MCF 10A (cell line): ENCODE measurements around the gene LRRC45. TPM values are rescaled to one million over a fixed set of nuclear protein-coding genes. Genes with fewer than 3 reads are reported as not detected.

ENCODE experiments used
- BruUV-seq: library from RNA; stranded (reverse); fragments of 400-500 nt; replicated peaks from 2 replicates; lab custom pipeline; 2021; lab: Mats Ljungman, UMichigan
- CTCF ChIA-PET: fragments of 300-600 bp; sonication (Branson Sonifier 250); formaldehyde crosslinking; extraction: SDS; loops from one replicate; lab custom pipeline; 2021; ENCODE audit warnings: antibody characterized with exemption, inconsistent platforms; lab: Yijun Ruan, JAX
- POLR2A ChIA-PET: fragments of 300-600, 350-650 bp; sonication (Branson Sonifier 250); formaldehyde crosslinking; extraction: SDS; loops from one replicate; lab custom pipeline; 2020; ENCODE audit warnings: antibody characterized with exemption, inconsistent platforms; lab: Yijun Ruan, JAX
- DNase-seq: peaks from one replicate; pipeline ENCODE4 v3.0.0-alpha.2; 2018; ENCODE audit not compliant: unreplicated experiment
- H3K27ac Mint-ChIP-seq: one replicate; pipeline ENCODE4 v1.8.0; 2022; ENCODE audit warnings: mild to moderate bottlenecking, low read depth, mixed read lengths; ENCODE audit not compliant: unreplicated experiment
- H3K27me3 Mint-ChIP-seq: one replicate; pipeline ENCODE4 v1.8.0; 2022; ENCODE audit warnings: mixed read lengths; ENCODE audit not compliant: insufficient read depth, unreplicated experiment
- H3K36me3 Mint-ChIP-seq: one replicate; pipeline ENCODE4 v1.8.0; 2022; ENCODE audit warnings: mild to moderate bottlenecking, moderate library complexity, mixed read lengths; ENCODE audit not compliant: insufficient read depth, unreplicated experiment
- H3K4me1 Mint-ChIP-seq: one replicate; pipeline ENCODE4 v1.8.0; 2022; ENCODE audit warnings: mixed read lengths; ENCODE audit not compliant: insufficient read depth, unreplicated experiment
- H3K4me3 Mint-ChIP-seq: one replicate; pipeline ENCODE4 v1.8.0; 2022; ENCODE audit warnings: mild to moderate bottlenecking, moderate library complexity, mixed read lengths; ENCODE audit not compliant: unreplicated experiment
- H3K9me3 Mint-ChIP-seq: one replicate; pipeline ENCODE4 v1.8.0; 2022; ENCODE audit warnings: mixed read lengths; ENCODE audit not compliant: unreplicated experiment
- CTCF ChIP-seq: fragments of 200-600 bp; IDR thresholded peaks from one replicate; pipeline ENCODE4 v1.8.0; 2022; ENCODE audit warnings: antibody characterized with exemption, mild to moderate bottlenecking; ENCODE audit not compliant: unreplicated experiment
- intact Hi-C: fragments of 100-400 bp; cut with micrococcal nuclease; formaldehyde crosslinking; loops from 2 replicates; pipeline ENCODE4 v1.14.1; 2022
- total RNA-seq: library from RNA; stranded (reverse); gene quantifications from 2 replicates; pipeline ENCODE4 v1.2.3, GENCODE V29; 2022

Gene LRRC45
- total RNA-seq, 1 experiment from 2014 or later, result 3.4 TPM

- intact Hi-C loops, result no loop called here
- peaks cover 18% of the 10 kb centered on the region for H3K36me3 Mint-ChIP-seq
- DNase-seq, result no peak
- H3K4me1 Mint-ChIP-seq, result peaks cover 4% of the 10 kb centered on the region
- BruUV-seq, result no TSS peak
- no peaks in the 10 kb centered on the region for H3K27me3 Mint-ChIP-seq
- ChIA-PET CTCF (interaction anchor here (0.9 kb wide), 1 partner anchor 24 kb away, joined by 4 read pairs; no protein-coding TSS in a partner anchor), POLR2A (no interaction called here)
- no peaks in the 10 kb centered on the region for H3K9me3 Mint-ChIP-seq
- H3K27ac Mint-ChIP-seq, result no peak overlapping the region
- TF ChIP-seq CTCF, result no peak
- no peak overlapping the region for H3K4me3 Mint-ChIP-seq
These were observed 10.3 kb upstream of the LRRC45 start for GRCh38 chr17:82012640-82013295.

GRCh38 chr17:82013341-82013740, 9.8 kb upstream of the LRRC45 start:
- DNase-seq, result no peak
- no peak for TF ChIP-seq CTCF
- no peaks in the 10 kb centered on the region for H3K27me3 Mint-ChIP-seq
- peaks cover 12% of the 10 kb centered on the region for H3K36me3 Mint-ChIP-seq
- ChIA-PET CTCF (interaction anchor here (0.9 kb wide), 1 partner anchor 23 kb away, joined by 4 read pairs; no protein-coding TSS in a partner anchor), POLR2A (no interaction called here)
- intact Hi-C loops, result no loop called here
- H3K4me1 Mint-ChIP-seq, result no peaks in the 10 kb centered on the region
- no peaks in the 10 kb centered on the region for H3K9me3 Mint-ChIP-seq
- no TSS peak for BruUV-seq
- H3K27ac Mint-ChIP-seq, result no peak overlapping the region
- H3K4me3 Mint-ChIP-seq, result no peak overlapping the region

GRCh38 chr17:82013772-82014321, 9.3 kb upstream of the LRRC45 start:
- Mint-ChIP-seq H3K27ac (no peak overlapping the region), H3K4me1 (no peaks in the 10 kb centered on the region), H3K9me3 (no peaks in the 10 kb centered on the region), H3K4me3 (no peak overlapping the region), H3K36me3 (peaks cover 11% of the 10 kb centered on the region), H3K27me3 (no peaks in the 10 kb centered on the region)
- no TSS peak for BruUV-seq
- ChIA-PET CTCF (interaction anchor here (0.6 to 1.3 kb wide), 3 partner anchors 23 to 55 kb away, joined by 4 read pairs; no protein-coding TSS in a partner anchor), POLR2A (no interaction called here)
- intact Hi-C loops, result no loop called here
- TF ChIP-seq CTCF, result no peak
- DNase-seq, result no peak

GRCh38 chr17:82014432-82014831, 8.7 kb upstream of the LRRC45 start:
- peak; percentile 25 for DNase-seq
- no peaks in the 10 kb centered on the region for H3K27me3 Mint-ChIP-seq
- CTCF ChIA-PET, result interaction anchor here (0.6 to 1.3 kb wide), 3 partner anchors 44 to 162 kb away, joined by 3 to 4 read pairs (median 4); no protein-coding TSS in a partner anchor
- H3K27ac Mint-ChIP-seq, result no peak overlapping the region
- BruUV-seq, result no TSS peak
- no peaks in the 10 kb centered on the region for H3K4me1 Mint-ChIP-seq
- no peaks in the 10 kb centered on the region for H3K9me3 Mint-ChIP-seq
- POLR2A ChIA-PET, result interaction anchor here (1.1 kb wide), 1 partner anchor 23 kb away, joined by 3 read pairs; no protein-coding TSS in a partner anchor
- TF ChIP-seq CTCF, result no peak
- H3K36me3 Mint-ChIP-seq, result peaks cover 11% of the 10 kb centered on the region
- H3K4me3 Mint-ChIP-seq, result no peak overlapping the region
- intact Hi-C loops, result no loop called here
